ENCODE measurements around the gene UBXN10.
A peak's percentile ranks its signal among the peaks of the same experiment; 100 is the strongest.

Gene UBXN10

DNA sequence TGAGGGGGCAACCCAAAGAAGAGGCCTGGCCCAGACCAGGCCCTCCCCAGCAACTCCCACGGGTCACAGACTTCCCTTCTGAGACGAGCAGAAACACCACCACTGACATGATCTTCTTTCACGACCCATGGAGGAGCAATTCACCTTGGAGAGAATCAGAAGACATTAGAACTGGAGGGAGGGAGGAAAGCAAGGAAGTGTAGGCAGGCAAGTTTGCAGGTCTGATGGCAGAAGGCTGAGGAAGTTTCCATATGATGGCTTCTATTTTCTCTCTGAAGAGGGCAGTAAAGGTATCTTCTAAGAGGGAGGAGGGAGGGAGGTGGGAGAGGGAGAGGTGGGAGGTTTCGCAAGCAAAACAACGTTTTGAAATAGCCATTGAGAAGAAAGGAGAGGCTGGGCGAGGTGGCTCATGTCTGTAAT is 1.4 kb upstream of the UBXN10 start:
- no peak for DNase-seq

DNA sequence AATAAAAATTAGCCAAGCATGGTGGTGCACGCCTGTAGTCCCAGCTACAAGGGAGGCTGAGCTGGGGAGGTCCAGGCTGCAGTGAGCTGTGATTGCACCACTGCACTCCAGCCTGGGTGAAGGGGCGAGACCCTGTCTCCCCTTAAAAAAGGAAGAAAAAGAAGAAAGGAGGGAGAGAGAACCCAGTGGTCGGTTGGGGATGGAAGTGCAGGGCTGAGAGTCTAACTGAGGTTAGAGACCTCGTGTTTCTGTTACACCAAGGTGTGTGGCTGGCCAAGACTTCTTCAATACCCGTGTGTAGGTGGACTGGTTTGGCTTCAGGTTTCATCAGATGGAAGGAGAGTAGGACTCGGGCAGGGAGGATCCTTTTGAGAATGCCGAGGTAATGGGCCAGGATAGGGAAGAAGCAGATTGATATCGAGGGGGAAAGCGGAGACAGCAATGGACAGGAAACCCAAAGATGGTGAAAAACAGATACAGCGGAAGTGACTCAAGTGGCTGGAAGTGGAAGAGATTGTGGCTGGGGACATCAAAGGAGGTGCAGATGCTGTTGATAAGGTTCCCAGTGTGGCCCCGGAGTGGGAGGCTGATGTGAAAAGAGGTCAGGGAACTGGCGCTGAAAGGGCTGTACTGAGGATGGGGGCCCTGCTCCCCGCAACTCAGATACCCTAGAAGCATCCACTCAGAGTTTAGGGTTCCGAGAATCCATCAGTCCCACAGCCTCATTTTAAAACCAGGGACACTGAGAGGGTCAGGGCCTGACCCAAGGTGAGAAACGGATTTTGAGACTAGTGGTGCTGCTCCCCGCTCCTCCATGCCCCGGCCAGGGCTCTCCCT is 681 bp upstream of the UBXN10 start:
- peak; percentile 70 for DNase-seq

GRCh38 chr1:20187103-20187812 is 1.4 kb downstream of the UBXN10 start:
- peak; percentile 60 for DNase-seq

DNA sequence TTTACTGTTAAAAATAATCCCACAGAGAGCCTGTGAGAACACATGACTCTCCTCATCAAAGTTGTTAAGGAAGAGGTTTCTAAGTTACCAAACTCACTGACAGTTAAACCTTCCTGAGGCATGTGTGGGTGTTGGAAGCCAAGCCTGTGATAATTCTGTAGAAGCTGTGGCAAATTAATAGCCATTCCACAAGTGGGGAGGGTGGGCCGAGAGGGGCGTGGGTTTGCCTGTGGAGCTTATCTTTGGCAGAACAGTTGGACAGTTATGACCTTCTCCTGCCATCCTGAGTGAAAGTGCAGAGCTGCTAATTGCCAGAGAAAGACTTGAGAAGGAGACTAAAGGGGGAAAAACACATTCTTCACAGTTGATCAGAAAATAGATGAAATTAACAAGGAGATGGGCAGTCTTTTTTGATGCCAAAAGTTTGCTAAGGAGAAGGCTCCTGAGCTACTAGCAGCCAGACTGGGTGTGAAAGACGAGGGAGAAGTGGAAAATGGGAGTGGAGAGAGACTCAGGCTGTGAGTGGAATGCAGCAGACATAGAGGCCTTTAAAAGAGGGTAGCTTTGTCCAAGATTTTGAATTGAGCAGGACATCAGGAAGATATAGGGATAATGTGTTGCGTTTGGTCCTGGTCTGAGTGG is 2.0 kb downstream of the UBXN10 start:
- no peak for DNase-seq

GRCh38 chr1:20188455-20188817 is 2.5 kb downstream of the UBXN10 start:
- no peak for DNase-seq

- DNase-seq = no peak
These were observed 3.8 kb downstream of the UBXN10 start for GRCh38 chr1:20189664-20190063.

DNA sequence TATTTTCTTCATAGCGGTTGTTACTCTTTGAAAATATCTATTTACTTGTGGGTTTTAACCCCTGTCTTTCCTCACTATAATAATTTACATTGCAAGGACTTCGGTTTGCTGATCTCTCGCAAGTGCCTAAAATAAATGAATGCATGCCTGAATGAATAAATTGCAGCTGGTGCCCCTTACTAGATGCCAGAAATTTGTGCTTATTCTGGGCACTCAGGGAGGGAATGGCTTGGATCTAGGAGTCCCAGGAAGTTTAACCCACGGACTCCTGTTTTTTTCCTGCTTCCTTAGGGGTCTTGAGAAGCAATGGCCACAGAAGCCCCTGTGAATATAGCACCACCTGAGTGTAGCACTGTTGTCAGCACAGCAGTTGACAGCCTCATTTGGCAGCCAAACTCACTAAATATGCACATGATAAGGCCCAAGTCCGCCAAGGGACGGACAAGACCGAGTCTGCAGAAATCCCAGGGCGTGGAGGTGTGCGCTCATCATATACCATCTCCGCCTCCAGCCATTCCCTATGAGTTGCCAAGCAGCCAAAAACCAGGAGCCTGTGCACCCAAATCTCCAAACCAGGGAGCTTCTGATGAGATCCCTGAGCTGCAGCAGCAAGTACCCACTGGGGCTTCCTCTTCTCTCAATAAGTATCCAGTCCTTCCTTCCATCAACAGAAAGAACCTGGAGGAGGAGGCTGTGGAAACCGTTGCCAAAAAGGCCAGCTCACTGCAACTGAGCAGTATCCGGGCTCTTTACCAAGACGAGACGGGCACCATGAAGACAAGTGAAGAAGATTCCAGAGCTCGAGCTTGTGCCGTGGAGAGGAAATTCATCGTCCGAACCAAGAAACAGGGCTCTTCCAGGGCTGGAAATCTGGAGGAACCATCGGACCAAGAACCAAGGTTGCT is 4.6 kb downstream of the UBXN10 start:
- DNase-seq = no peak

- no peak for DNase-seq
These were observed 5.5 kb downstream of the UBXN10 start for GRCh38 chr1:20191266-20191825.

GRCh38 chr1:20192364-20192763 is 6.5 kb downstream of the UBXN10 start:
- no peak for DNase-seq

GRCh38 chr1:20192871-20193411 is 7.0 kb downstream of the UBXN10 start:
- DNase-seq = no peak

DNA sequence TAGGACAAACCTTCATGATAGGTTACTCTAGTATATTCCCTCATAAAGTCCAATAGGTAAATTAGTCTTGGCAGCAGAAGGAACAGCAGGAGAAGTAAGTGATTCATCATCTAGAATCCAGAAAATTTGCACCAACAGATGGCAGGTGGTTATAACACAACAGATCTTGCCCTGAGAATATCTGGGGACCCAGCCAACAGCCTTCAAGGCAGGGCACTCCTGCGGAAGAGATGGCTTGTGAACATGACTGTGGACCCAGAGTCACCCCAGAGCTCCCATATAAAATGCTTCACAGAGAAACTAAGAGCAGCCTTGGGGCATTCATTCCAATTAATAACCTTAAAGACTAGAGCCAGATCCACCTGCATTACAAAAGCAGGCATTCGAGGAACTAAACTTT is 8.3 kb downstream of the UBXN10 start:
- no peak for DNase-seq

DNA sequence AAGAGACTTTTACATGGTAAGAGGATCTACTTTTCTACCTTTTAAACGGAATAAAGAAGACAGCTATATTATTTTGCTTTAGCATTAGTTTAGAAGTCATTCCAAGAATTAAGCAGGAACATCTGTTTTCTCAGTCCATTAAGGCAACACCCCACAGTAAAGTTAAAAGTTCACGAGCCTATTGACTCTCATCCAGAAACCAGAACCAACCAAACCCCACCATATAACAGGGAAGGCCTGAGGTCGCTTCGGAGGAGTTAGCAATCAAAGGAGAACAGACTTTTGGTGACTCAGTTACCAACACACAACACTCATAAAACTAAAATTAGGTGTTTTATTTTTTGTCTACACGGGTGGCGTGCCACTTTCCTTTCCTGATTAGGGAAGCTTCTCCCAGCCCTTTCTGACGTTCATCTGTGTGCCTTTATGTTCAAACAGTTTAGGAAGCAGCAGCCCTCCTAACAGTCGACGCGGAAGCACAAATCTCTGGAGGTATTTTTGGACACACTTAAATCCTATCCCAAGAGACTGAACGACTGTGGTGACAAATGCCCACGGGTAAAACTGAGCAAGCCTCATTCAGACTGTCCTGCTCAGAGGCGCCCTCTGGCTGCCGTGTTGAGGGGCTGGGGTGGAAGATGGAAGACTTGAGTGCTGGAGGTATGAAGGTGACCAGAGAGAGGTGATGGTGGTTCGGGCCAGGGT is 9.0 kb downstream of the UBXN10 start:
- peak; percentile 75 for DNase-seq

DNA sequence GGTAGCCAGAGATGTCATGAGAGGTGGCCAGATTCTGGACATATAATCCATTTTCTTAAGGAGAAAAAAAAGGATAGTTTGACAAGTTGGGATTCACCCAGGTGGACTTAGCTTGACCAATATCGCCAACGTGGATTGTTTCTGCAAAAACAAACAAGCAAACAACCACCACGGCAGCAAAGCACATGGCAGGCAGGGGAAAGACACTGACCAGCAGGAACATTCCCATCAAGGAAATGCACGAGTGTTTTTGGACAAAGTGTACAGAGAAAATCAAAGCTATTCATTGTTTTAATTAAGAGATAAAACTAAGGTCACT is 9.5 kb downstream of the UBXN10 start:
- DNase-seq = no peak

GRCh38 chr1:20197329-20197791 is 11.5 kb downstream of the UBXN10 start:
- no peak for DNase-seq

DNA sequence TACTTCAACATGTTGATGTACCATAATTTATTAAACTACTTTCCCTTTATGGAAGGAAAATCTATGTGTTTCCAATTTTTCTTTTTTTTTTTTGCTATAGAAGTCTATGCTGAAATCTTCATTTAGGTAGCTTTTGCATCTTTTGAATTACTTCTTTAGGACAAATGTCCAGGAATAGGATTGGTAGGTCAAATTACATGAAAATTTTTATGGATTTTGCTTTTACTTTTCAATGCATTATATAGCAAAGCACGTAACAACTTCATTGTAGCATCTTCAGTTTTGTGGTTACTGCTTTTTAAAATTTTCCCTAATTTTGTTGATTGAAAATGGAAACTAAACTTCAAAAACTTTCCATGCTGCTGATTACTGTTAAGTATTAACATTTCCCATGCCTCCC is 12.4 kb downstream of the UBXN10 start:
- no peak for DNase-seq

- no peak for DNase-seq
These were observed 13.0 kb downstream of the UBXN10 start for GRCh38 chr1:20198918-20199317.

- DNase-seq = no peak
These were observed 13.5 kb downstream of the UBXN10 start for GRCh38 chr1:20199403-20199802.

- no peak for DNase-seq
These were observed 13.9 kb downstream of the UBXN10 start for GRCh38 chr1:20199840-20200239.

GRCh38 chr1:20200966-20201365 is 15.1 kb downstream of the UBXN10 start:
- no peak for DNase-seq

GRCh38 chr1:20202166-20202565 is 16.3 kb downstream of the UBXN10 start:
- DNase-seq = no peak

GRCh38 chr1:20207546-20207945 is 21.6 kb downstream of the UBXN10 start:
- no peak for DNase-seq

- no peak for DNase-seq
These were observed 23.6 kb downstream of the UBXN10 start for GRCh38 chr1:20209471-20209870.
